ENCODE data around the gene RPS17. TPM values are rescaled to one million over a fixed set of nuclear protein-coding genes. Genes with fewer than 3 reads are reported as not detected.

Gene RPS17
- total RNA-seq, 1 donor from 2014 or later, result 3,227 TPM

GRCh38 chr15:82543160-82543559 lies 2.9 kb upstream of the RPS17 start:
- peaks cover 23% of the 10 kb centered on the region for H3K4me1 Mint-ChIP-seq
- H3K36me3 Mint-ChIP-seq (ENCODE audit: low read depth), result peaks cover 23% of the 10 kb centered on the region
- DNase-seq (no peak), ATAC-seq (ENCODE audit: low read depth) (no peak)
- H3K27ac Mint-ChIP-seq, result no peak overlapping the region
- no peaks in the 10 kb centered on the region for H3K9me3 Mint-ChIP-seq
- TF ChIP-seq CTCF (IDR thresholded peaks at IDR 0.05), result no peak
- POLR2A ChIA-PET, result interaction anchor here (0.5 to 0.7 kb wide), 2 partner anchors 138 to 207 kb away, joined by 6 to 7 read pairs; no protein-coding TSS in a partner anchor
- CTCF ChIA-PET, result no interaction called here
- H3K4me3 Mint-ChIP-seq, result no peak overlapping the region
- H3K27me3 Mint-ChIP-seq, result peaks cover 5% of the 10 kb centered on the region
- intact Hi-C loops (cut with micrococcal nuclease), result loop anchor here (5.0 kb wide), 1 partner anchor 519 kb away; no protein-coding TSS in a partner anchor

GRCh38 chr15:82540984-82541431 lies 751 bp upstream of the RPS17 start:
- Mint-ChIP-seq H3K36me3 (ENCODE audit: low read depth) (peaks cover 45% of the 10 kb centered on the region), H3K27me3 (peaks cover 3% of the 10 kb centered on the region), H3K4me3 (peak overlapping the region; percentile 98), H3K9me3 (no peaks in the 10 kb centered on the region), H3K4me1 (peaks cover 34% of the 10 kb centered on the region), H3K27ac (peak overlapping the region; percentile 97)
- CTCF ChIA-PET, result interaction anchor here (1.0 to 2.7 kb wide), 3 partner anchors 10 to 470 kb away, joined by 3 to 22 read pairs (median 9); partner anchors contain the start of gene C15orf40
- DNase-seq, result no peak
- TF ChIP-seq CTCF (IDR thresholded peaks at IDR 0.05), result no peak
- intact Hi-C loops (cut with micrococcal nuclease), result loop anchor here (1.0 to 5.0 kb wide), 11 partner anchors 139 to 521 kb away; partner anchors contain the start of genes AP3B2, C15orf40, EFL1 and RAMAC
- ATAC-seq (ENCODE audit: low read depth), result no peak
- POLR2A ChIA-PET, result interaction anchor here (0.6 to 2.8 kb wide), 20 partner anchors 8 to 1249 kb away, joined by 3 to 44 read pairs (median 6); partner anchors contain the start of genes AP3B2, BTBD1, C15orf40 and EFL1

GRCh38 chr15:82539691-82540054 lies 584 bp downstream of the RPS17 start:
- POLR2A ChIA-PET, result interaction anchor here (0.6 to 2.8 kb wide), 19 partner anchors 9 to 1248 kb away, joined by 3 to 44 read pairs (median 6); partner anchors contain the start of genes AP3B2, BTBD1, C15orf40 and EFL1
- no peak for DNase-seq
- H3K36me3 Mint-ChIP-seq (ENCODE audit: low read depth), result peaks cover 57% of the 10 kb centered on the region

GRCh38 chr15:82538961-82539690 lies 1.1 kb downstream of the RPS17 start:
- Mint-ChIP-seq H3K27ac (peak overlapping the region; percentile 97), H3K9me3 (peaks cover 4% of the 10 kb centered on the region), H3K4me1 (peaks cover 34% of the 10 kb centered on the region), H3K27me3 (no peaks in the 10 kb centered on the region), H3K4me3 (peak overlapping the region; percentile 98), H3K36me3 (ENCODE audit: low read depth) (peaks cover 62% of the 10 kb centered on the region)
- ChIA-PET CTCF (interaction anchor here (1.4 to 2.7 kb wide), 3 partner anchors 8 to 528 kb away, joined by 4 to 22 read pairs (median 5); partner anchors contain the start of genes BTBD1 and C15orf40), POLR2A (interaction anchor here (0.7 to 2.8 kb wide), 12 partner anchors 8 to 569 kb away, joined by 3 to 44 read pairs (median 14); partner anchors contain the start of genes BTBD1, C15orf40, EFL1 and RAMAC)
- intact Hi-C loops (cut with micrococcal nuclease), result no loop called here
- DNase-seq (no peak), ATAC-seq (ENCODE audit: low read depth) (no peak)
- no peak for TF ChIP-seq CTCF (IDR thresholded peaks at IDR 0.05)

More at GRCh38 chr15:82539691-82540054, 584 bp downstream of the RPS17 start:
- no peak for TF ChIP-seq CTCF (IDR thresholded peaks at IDR 0.05)
- Mint-ChIP-seq H3K27me3 (no peaks in the 10 kb centered on the region), H3K4me3 (peak overlapping the region; percentile 98), H3K4me1 (peaks cover 34% of the 10 kb centered on the region), H3K27ac (peak overlapping the region; percentile 97), H3K9me3 (peaks cover under 1% of the 10 kb centered on the region)
- CTCF ChIA-PET, result interaction anchor here (1.4 to 2.7 kb wide), 3 partner anchors 9 to 527 kb away, joined by 4 to 22 read pairs (median 9); partner anchors contain the start of genes BTBD1 and C15orf40
- no peak for ATAC-seq (ENCODE audit: low read depth)
- intact Hi-C loops (cut with micrococcal nuclease), result loop anchor here (1.0 to 5.0 kb wide), 11 partner anchors 141 to 523 kb away; partner anchors contain the start of genes AP3B2, C15orf40, EFL1 and RAMAC

Measured in activated B cell treated with CpG ODN at 0.5 μM for 24 hours (primary cell).